Measurements from ENCODE around the gene ARHGAP31.
"Not testable (repeated sequence)": the region's sequence is repeated elsewhere in the genome, so short reads cannot be mapped to it uniquely, and the experiment has no call there.

The ARHGAP31 gene

GRCh38 chr3:119293871-119294695 is at the start of gene ARHGAP31:
ARHGAP31 (plus strand) TSS chr3:119294383; CDS start chr3:119294905, 522 bp downstream.
- FAIRE-seq: no peak

GRCh38 chr3:119245778-119246177 is 48.4 kb upstream of the ARHGAP31 start:
- no peak for FAIRE-seq

- no peak for FAIRE-seq
These were observed 39.0 kb upstream of the ARHGAP31 start for GRCh38 chr3:119255214-119255613.

GRCh38 chr3:119257111-119257510 is 37.1 kb upstream of the ARHGAP31 start:
- no peak for FAIRE-seq

GRCh38 chr3:119257654-119258410 is 36.4 kb upstream of the ARHGAP31 start:
- no peak for FAIRE-seq

- FAIRE-seq: no peak
These were observed 35.3 kb upstream of the ARHGAP31 start for GRCh38 chr3:119258915-119259314.

GRCh38 chr3:119259821-119260220 is 34.4 kb upstream of the ARHGAP31 start:
- no peak for FAIRE-seq

GRCh38 chr3:119261055-119261454 is 33.1 kb upstream of the ARHGAP31 start:
- FAIRE-seq: no peak

GRCh38 chr3:119270212-119270611 is 24.0 kb upstream of the ARHGAP31 start:
- not testable (repeated sequence) for FAIRE-seq

- FAIRE-seq: no peak
These were observed 17.5 kb upstream of the ARHGAP31 start for GRCh38 chr3:119276680-119277079.

GRCh38 chr3:119279101-119279554 is 15.1 kb upstream of the ARHGAP31 start:
- no peak for FAIRE-seq

- no peak for FAIRE-seq
These were observed 14.5 kb upstream of the ARHGAP31 start for GRCh38 chr3:119279584-119280243.

GRCh38 chr3:119288669-119289403 is 5.3 kb upstream of the ARHGAP31 start:
- no peak for FAIRE-seq

- no peak for FAIRE-seq
These were observed 4.8 kb upstream of the ARHGAP31 start for GRCh38 chr3:119289404-119289770.

GRCh38 chr3:119290613-119291012 is 3.6 kb upstream of the ARHGAP31 start:
- FAIRE-seq: no peak

- FAIRE-seq: no peak
These were observed 3.0 kb upstream of the ARHGAP31 start for GRCh38 chr3:119291062-119291700.

- FAIRE-seq: no peak
These were observed 1.5 kb upstream of the ARHGAP31 start for GRCh38 chr3:119292666-119293065.

GRCh38 chr3:119293105-119293870 is 895 bp upstream of the ARHGAP31 start:
- FAIRE-seq: no peak

GRCh38 chr3:119294696-119295671 is 801 bp downstream of the ARHGAP31 start:
- FAIRE-seq: no peak

All from G401.6 (cell line).